Smooth muscle cell (in vitro differentiated cells): Measurements from ENCODE around the gene COL4A2. TPM values are rescaled to one million over a fixed set of nuclear protein-coding genes. Genes with fewer than 3 reads are reported as not detected.

Source experiments
- DNase-seq: peaks from one replicate; lab custom pipeline; 2025; ENCODE audit not compliant: unreplicated experiment; lab: John Stamatoyannopoulos, UW
- H2AFZ ChIP-seq: fragments of 200-600 bp; sonication (generic); 2 replicates; pipeline ENCODE4 v1.6.0; 2016; ENCODE audit warnings: antibody characterized with exemption, low read depth, mild to moderate bottlenecking
- H3F3A ChIP-seq: fragments of 200-600 bp; sonication (generic); 2 replicates; pipeline ENCODE4 v1.6.0; 2017; ENCODE audit warnings: antibody characterized with exemption, low read depth
- H3K27ac ChIP-seq: fragments of 200-600 bp; sonication (generic); 2 replicates; pipeline ENCODE4 v1.5.1; 2016; ENCODE audit warnings: low read depth, mild to moderate bottlenecking
- H3K27me3 ChIP-seq: fragments of 200-600 bp; sonication (generic); 2 replicates; pipeline ENCODE4 v1.6.1; 2016; ENCODE audit warnings: low read depth, mild to moderate bottlenecking
- H3K36me3 ChIP-seq: fragments of 200-600 bp; sonication (generic); 2 replicates; pipeline ENCODE4 v1.5.1; 2016; ENCODE audit warnings: low read depth
- H3K4me1 ChIP-seq: fragments of 200-600 bp; sonication (generic); 2 replicates; pipeline ENCODE4 v1.5.1; 2016; ENCODE audit warnings: low read depth
- H3K4me2 ChIP-seq: fragments of 200-600 bp; sonication (generic); 2 replicates; pipeline ENCODE4 v1.6.0; 2016; ENCODE audit warnings: mild to moderate bottlenecking
- H3K4me3 ChIP-seq: fragments of 200-600 bp; sonication (generic); 2 replicates; pipeline ENCODE4 v1.5.1; 2016; ENCODE audit warnings: mild to moderate bottlenecking
- H3K79me2 ChIP-seq: fragments of 200-600 bp; sonication (generic); 2 replicates; pipeline ENCODE4 v1.6.0; 2016; ENCODE audit warnings: low read depth, mild to moderate bottlenecking
- H3K9ac ChIP-seq: fragments of 200-600 bp; sonication (generic); 2 replicates; pipeline ENCODE4 v1.6.0; 2016; ENCODE audit warnings: low read depth
- H3K9me3 ChIP-seq: fragments of 200-600 bp; sonication (generic); replicated peaks from 2 replicates; pipeline ENCODE4 v1.5.1; 2016; ENCODE audit warnings: low read depth
- H4K20me1 ChIP-seq: fragments of 200-600 bp; sonication (generic); 2 replicates; pipeline ENCODE4 v1.6.0; 2016; ENCODE audit warnings: low read depth
- WGBS: methylation state at CpG from one replicate; pipeline ENCODE4 v1.1.7; 2016; ENCODE audit warnings: low lambda C conversion rate; 5-methylcytosine and 5-hydroxymethylcytosine counted together
- polyA plus RNA-seq: library from polyadenylated mRNA; unstranded; fragments of >200 nt; fragmentation: Nextera tagmentation; extraction: Ambion mirVana; gene quantifications from 2 replicates; pipeline ENCODE4 v1.2.1, GENCODE V29; 2016
- total RNA-seq: library from RNA; depleted of rRNA; stranded (reverse); fragments of >200 nt; gene quantifications from 2 replicates; pipeline ENCODE4 v1.2.3, GENCODE V29; 2014
- TF ChIP-seq, protein P1 (sequence below): fragments of 200-600 bp; sonication (generic); IDR thresholded peaks from 2 replicates; pipeline ENCODE4 v1.5.1; 2017; ENCODE audit warnings: borderline replicate concordance, mild to moderate bottlenecking, antibody characterized with exemption; ENCODE audit not compliant: insufficient read depth, poor library complexity, severe bottlenecking

The COL4A2 gene
- total and polyA plus RNA-seq, 2 experiments from 2014 or later = 1,456 to 2,786 TPM

DNA sequence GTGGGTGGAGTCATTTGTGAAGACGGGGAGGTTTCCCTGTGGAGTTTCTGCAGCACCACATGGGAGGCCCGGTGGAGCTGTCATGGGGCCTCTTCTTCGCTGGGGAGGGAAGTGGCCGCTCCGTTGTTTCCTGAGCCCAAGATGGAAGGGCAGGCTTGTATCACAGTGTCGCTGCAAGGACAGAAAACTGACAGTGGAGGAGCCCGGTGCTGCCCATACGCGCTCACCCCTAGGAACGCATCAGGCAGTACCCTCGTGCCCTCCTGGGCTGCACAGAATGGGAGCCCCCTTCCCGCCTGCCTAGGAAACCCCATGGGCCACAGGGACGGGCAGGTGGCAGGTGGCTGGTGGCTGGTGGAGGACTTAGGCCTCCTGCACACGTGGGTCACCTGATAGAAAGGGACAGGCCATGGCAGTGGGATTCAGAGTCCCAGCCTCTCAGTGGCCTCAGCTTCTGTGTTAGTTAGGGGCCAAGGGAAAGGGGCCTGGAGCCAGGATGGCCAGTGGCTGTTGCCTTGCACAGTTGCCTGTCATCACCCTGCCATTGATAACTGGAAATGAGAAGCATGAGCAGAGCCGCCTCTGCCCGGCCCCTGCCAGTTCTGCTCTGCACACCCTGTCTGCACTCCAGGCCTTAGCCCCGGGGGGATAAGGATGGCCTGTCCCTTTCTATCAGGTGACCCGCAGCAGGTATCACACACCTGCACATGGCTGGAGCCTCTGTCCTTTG is 7.6 kb downstream of the COL4A2 start:
- peak overlapping the region; percentile 70 for H3K4me2 ChIP-seq
- DNase-seq = no peak
- no peak overlapping the region for H2AFZ ChIP-seq
- H3K27me3 ChIP-seq = no peaks in the 10 kb centered on the region
- peaks cover 81% of the 10 kb centered on the region for H3F3A ChIP-seq
- H3K27ac ChIP-seq = peak overlapping the region; percentile 71
- H4K20me1 ChIP-seq = peaks cover 95% of the 10 kb centered on the region
- 65% methylated on average over 18 of the region's 18 CpGs for WGBS
- no peak overlapping the region for H3K4me3 ChIP-seq
- no peaks in the 10 kb centered on the region for H3K9me3 ChIP-seq
- H3K79me2 ChIP-seq = peaks cover 95% of the 10 kb centered on the region
- peaks cover 4% of the 10 kb centered on the region for H3K36me3 ChIP-seq
- no peak overlapping the region for H3K9ac ChIP-seq
- H3K4me1 ChIP-seq = peaks cover 28% of the 10 kb centered on the region
- TF ChIP-seq, protein P1, sequence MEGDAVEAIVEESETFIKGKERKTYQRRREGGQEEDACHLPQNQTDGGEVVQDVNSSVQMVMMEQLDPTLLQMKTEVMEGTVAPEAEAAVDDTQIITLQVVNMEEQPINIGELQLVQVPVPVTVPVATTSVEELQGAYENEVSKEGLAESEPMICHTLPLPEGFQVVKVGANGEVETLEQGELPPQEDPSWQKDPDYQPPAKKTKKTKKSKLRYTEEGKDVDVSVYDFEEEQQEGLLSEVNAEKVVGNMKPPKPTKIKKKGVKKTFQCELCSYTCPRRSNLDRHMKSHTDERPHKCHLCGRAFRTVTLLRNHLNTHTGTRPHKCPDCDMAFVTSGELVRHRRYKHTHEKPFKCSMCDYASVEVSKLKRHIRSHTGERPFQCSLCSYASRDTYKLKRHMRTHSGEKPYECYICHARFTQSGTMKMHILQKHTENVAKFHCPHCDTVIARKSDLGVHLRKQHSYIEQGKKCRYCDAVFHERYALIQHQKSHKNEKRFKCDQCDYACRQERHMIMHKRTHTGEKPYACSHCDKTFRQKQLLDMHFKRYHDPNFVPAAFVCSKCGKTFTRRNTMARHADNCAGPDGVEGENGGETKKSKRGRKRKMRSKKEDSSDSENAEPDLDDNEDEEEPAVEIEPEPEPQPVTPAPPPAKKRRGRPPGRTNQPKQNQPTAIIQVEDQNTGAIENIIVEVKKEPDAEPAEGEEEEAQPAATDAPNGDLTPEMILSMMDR = no peak

DNA sequence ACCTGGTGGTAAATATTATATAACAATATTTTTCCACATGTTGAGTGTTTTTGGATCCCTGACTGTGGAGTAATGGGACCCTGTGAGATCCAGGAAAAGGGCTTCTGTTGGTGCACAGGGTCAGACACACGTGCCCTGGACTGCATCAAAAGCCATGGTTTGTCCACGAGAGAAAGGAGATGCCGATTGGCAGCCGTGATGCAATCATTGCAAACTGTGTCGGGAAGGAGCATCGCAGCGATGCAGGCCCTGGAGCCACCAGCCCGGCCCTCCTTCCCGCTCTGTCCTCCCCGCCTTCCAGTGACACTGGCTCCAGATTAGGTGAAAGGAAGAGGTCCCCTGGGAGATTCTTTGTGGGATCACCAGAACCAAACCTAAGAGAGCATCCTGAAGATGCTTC is 9.1 kb downstream of the COL4A2 start:
- peaks cover 94% of the 10 kb centered on the region for H4K20me1 ChIP-seq
- no peaks in the 10 kb centered on the region for H3K9me3 ChIP-seq
- H3K9ac ChIP-seq = no peak overlapping the region
- peak overlapping the region; percentile 70 for H3K4me2 ChIP-seq
- H3K4me3 ChIP-seq = no peak overlapping the region
- WGBS = 70% methylated on average over 10 of the region's 10 CpGs
- H3F3A ChIP-seq = peaks cover 78% of the 10 kb centered on the region
- H3K27ac ChIP-seq = peak overlapping the region; percentile 71
- TF ChIP-seq, protein P1 = no peak
- H2AFZ ChIP-seq = no peak overlapping the region
- H3K79me2 ChIP-seq = peaks cover 95% of the 10 kb centered on the region
- no peak for DNase-seq
- H3K27me3 ChIP-seq = no peaks in the 10 kb centered on the region
- peaks cover 4% of the 10 kb centered on the region for H3K36me3 ChIP-seq
- H3K4me1 ChIP-seq = peaks cover 25% of the 10 kb centered on the region

DNA sequence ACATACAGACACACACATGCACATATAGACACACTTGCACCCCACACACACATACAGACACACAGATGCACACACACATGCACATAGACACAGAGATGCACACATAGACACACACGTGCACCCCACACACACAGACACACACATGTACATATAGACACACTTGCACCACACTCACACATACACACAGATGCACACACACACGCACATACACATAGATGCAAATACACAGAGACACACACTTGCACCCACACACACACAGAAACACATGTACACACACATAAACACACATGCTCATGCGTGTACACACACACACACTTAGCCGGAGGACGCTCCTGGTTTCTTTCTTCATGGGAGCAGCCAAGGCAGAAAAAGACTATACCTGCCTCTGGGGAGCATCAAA is 10.0 kb downstream of the COL4A2 start:
- no peaks in the 10 kb centered on the region for H3K9me3 ChIP-seq
- peak overlapping the region; percentile 77 for H3K4me2 ChIP-seq
- no peak overlapping the region for H3K27ac ChIP-seq
- H3F3A ChIP-seq = peaks cover 78% of the 10 kb centered on the region
- no peaks in the 10 kb centered on the region for H3K27me3 ChIP-seq
- H3K79me2 ChIP-seq = peaks cover 95% of the 10 kb centered on the region
- H3K9ac ChIP-seq = no peak overlapping the region
- no peak overlapping the region for H3K4me3 ChIP-seq
- peaks cover 25% of the 10 kb centered on the region for H3K4me1 ChIP-seq
- H4K20me1 ChIP-seq = peaks cover 94% of the 10 kb centered on the region
- WGBS = 95% methylated on average over 5 of the region's 5 CpGs
- peaks cover 4% of the 10 kb centered on the region for H3K36me3 ChIP-seq
- TF ChIP-seq, protein P1 = no peak
- no peak overlapping the region for H2AFZ ChIP-seq
- DNase-seq = no peak
